Sigmoid colon (tissue), 7 donors: ENCODE measurements around the gene F10. TPM values are rescaled to one million over a fixed set of nuclear protein-coding genes. Genes with fewer than 3 reads are reported as not detected.
A peak's percentile ranks its signal among the peaks of the same experiment; 100 is the strongest.

Experiments used
- DNase-seq: peaks from one replicate; pipeline ENCODE4 v3.0.0-alpha.2; 2019
- H3K27ac ChIP-seq, 4 donors: fragments of 200-600 bp; sonication (generic); one replicate each; pipeline ENCODE4 v1.5.1; 2016 to 2019; ENCODE audit warnings: mild to moderate bottlenecking in 1 of 4
- H3K27me3 ChIP-seq, 3 donors: fragments of 200-600 bp; sonication (generic); one replicate each; pipeline ENCODE4 v1.5.1; 2019; ENCODE audit warnings: mild to moderate bottlenecking in 1 of 3
- H3K36me3 ChIP-seq, 4 donors: fragments of 200-600 bp; sonication (generic); one replicate each; pipeline ENCODE4 v1.5.1; 2016 to 2019
- H3K4me1 ChIP-seq, 4 donors: fragments of 200-600 bp; sonication (generic); one replicate each; pipeline ENCODE4 v1.5.1; 2017 to 2019
- H3K4me3 ChIP-seq, 4 donors: fragments of 200-600 bp; sonication (generic); one replicate each; pipeline ENCODE4 v1.5.1; 2017 to 2019; ENCODE audit warnings: mild to moderate bottlenecking in 2 of 4, moderate library complexity in 1 of 4
- H3K9me3 ChIP-seq, 4 donors: fragments of 200-600 bp in 3 of 4; sonication (generic) in 3 of 4; one replicate each; pipeline versions ENCODE4 v1.5.1 to v1.6.1; 2013 to 2019
- EP300 ChIP-seq, 4 donors: sonication (generic); formaldehyde crosslinking; IDR thresholded peaks; one replicate each; pipeline ENCODE4 v1.6.1; 2017; ENCODE audit warnings: antibody characterized with exemption in 4 of 4
- POLR2A ChIP-seq, 2 donors: fragments of 450-650 bp; IDR thresholded peaks; one replicate each; pipeline ENCODE4 v1.6.1; 2016; ENCODE audit warnings: antibody characterized with exemption in 2 of 2, mild to moderate bottlenecking in 2 of 2, moderate library complexity in 2 of 2
- POLR2AphosphoS5 ChIP-seq, 4 donors: sonication (generic); formaldehyde crosslinking; IDR thresholded peaks; one replicate each; pipeline ENCODE4 v1.6.1; 2017; ENCODE audit warnings: antibody characterized with exemption in 4 of 4
- WGBS, 2 donors: extraction: QIAGEN DNeasy Blood & Tissue Kit; methylation state at CpG; one replicate each; pipeline ENCODE4 v1.1.7; 2013; 5-methylcytosine and 5-hydroxymethylcytosine counted together
- intact Hi-C: fragments of 100-400 bp; cut with DNase I; formaldehyde crosslinking; loops from one replicate; pipeline ENCODE4 v1.15.1; 2023
- polyA plus RNA-seq, 3 donors: library from polyadenylated mRNA; stranded (reverse); fragments of 200-250 nt; gene quantifications; one replicate each; pipeline ENCODE4 v1.2.3, GENCODE V29; 2013
- total RNA-seq, 4 donors: library from RNA; depleted of rRNA; stranded (reverse); fragments of >200 nt; gene quantifications; one replicate each; pipeline ENCODE4 v1.1.0, GENCODE V29; 2016
- TF ChIP-seq, protein P1 (sequence below), 4 experiments: fragments of 450-650 bp in 3 of 4; fragments of 200-600 bp in 1 of 4; IDR thresholded peaks; one replicate each; pipeline ENCODE4 v1.5.1; 2016 to 2019; ENCODE audit warnings: antibody characterized with exemption in 4 of 4, mild to moderate bottlenecking in 3 of 4, moderate library complexity in 2 of 4
- donor health status: healthy with polysubstance abuse.
- donor health status: Bipolar disorder and iron deficiency.
- donor health status: healthy.

Gene F10
- total and polyA plus RNA-seq, 7 donors = 2.4 to 10.0 (median 4.9) TPM; not detected in 1

DNA sequence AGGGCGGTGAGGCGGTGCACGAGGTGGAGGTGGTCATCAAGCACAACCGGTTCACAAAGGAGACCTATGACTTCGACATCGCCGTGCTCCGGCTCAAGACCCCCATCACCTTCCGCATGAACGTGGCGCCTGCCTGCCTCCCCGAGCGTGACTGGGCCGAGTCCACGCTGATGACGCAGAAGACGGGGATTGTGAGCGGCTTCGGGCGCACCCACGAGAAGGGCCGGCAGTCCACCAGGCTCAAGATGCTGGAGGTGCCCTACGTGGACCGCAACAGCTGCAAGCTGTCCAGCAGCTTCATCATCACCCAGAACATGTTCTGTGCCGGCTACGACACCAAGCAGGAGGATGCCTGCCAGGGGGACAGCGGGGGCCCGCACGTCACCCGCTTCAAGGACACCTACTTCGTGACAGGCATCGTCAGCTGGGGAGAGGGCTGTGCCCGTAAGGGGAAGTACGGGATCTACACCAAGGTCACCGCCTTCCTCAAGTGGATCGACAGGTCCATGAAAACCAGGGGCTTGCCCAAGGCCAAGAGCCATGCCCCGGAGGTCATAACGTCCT lies 26.4 kb downstream of the F10 start:
- WGBS, 2 donors = 95 to 96% methylated on average over 38 of the region's 38 CpGs
- intact Hi-C loops = no loop called here
- no peak for DNase-seq

GRCh38 chr13:113149711-113150549 lies 27.3 kb downstream of the F10 start:
- intact Hi-C loops = loop anchor here (5.0 to 10.0 kb wide), 3 partner anchors 113 to 455 kb away; partner anchors contain the start of gene ATP11A
- no peaks in the 10 kb centered on the region for H3K9me3 ChIP-seq
- no peaks in the 10 kb centered on the region for H3K27me3 ChIP-seq
- 88 to 92% methylated on average over 26 of the region's 26 CpGs for WGBS, 2 donors
- TF ChIP-seq POLR2A (IDR thresholded peaks at IDR 0.05) (no peak), EP300 (IDR thresholded peaks at IDR 0.05) (no peak), POLR2AphosphoS5 (IDR thresholded peaks at IDR 0.05) (no peak)
- TF ChIP-seq, protein P1, sequence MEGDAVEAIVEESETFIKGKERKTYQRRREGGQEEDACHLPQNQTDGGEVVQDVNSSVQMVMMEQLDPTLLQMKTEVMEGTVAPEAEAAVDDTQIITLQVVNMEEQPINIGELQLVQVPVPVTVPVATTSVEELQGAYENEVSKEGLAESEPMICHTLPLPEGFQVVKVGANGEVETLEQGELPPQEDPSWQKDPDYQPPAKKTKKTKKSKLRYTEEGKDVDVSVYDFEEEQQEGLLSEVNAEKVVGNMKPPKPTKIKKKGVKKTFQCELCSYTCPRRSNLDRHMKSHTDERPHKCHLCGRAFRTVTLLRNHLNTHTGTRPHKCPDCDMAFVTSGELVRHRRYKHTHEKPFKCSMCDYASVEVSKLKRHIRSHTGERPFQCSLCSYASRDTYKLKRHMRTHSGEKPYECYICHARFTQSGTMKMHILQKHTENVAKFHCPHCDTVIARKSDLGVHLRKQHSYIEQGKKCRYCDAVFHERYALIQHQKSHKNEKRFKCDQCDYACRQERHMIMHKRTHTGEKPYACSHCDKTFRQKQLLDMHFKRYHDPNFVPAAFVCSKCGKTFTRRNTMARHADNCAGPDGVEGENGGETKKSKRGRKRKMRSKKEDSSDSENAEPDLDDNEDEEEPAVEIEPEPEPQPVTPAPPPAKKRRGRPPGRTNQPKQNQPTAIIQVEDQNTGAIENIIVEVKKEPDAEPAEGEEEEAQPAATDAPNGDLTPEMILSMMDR (IDR thresholded peaks at IDR 0.05) = no peak
- DNase-seq = no peak
- H3K36me3 ChIP-seq = no peaks in the 10 kb centered on the region
- no peak overlapping the region for H3K27ac ChIP-seq
- H3K4me3 ChIP-seq = no peak overlapping the region
- H3K4me1 ChIP-seq = peaks cover 0 to 24% (median 16%) of the 10 kb centered on the region in 4 donors

More for the DNA sequence above, 26.4 kb downstream of the F10 start:
- Histone ChIP-seq H3K9me3 (no peaks in the 10 kb centered on the region), H3K27ac (no peak overlapping the region), H3K27me3 (no peaks in the 10 kb centered on the region), H3K4me1 (peaks cover 0 to 19% (median 12%) of the 10 kb centered on the region in 4 donors), H3K4me3 (no peak overlapping the region), H3K36me3 (no peaks in the 10 kb centered on the region)
- TF ChIP-seq EP300 (IDR thresholded peaks at IDR 0.05) = no peak
- TF ChIP-seq, protein P1 (IDR thresholded peaks at IDR 0.05) = no peak
- no peak for TF ChIP-seq POLR2A (IDR thresholded peaks at IDR 0.05)
- no peak for TF ChIP-seq POLR2AphosphoS5 (IDR thresholded peaks at IDR 0.05)

DNA sequence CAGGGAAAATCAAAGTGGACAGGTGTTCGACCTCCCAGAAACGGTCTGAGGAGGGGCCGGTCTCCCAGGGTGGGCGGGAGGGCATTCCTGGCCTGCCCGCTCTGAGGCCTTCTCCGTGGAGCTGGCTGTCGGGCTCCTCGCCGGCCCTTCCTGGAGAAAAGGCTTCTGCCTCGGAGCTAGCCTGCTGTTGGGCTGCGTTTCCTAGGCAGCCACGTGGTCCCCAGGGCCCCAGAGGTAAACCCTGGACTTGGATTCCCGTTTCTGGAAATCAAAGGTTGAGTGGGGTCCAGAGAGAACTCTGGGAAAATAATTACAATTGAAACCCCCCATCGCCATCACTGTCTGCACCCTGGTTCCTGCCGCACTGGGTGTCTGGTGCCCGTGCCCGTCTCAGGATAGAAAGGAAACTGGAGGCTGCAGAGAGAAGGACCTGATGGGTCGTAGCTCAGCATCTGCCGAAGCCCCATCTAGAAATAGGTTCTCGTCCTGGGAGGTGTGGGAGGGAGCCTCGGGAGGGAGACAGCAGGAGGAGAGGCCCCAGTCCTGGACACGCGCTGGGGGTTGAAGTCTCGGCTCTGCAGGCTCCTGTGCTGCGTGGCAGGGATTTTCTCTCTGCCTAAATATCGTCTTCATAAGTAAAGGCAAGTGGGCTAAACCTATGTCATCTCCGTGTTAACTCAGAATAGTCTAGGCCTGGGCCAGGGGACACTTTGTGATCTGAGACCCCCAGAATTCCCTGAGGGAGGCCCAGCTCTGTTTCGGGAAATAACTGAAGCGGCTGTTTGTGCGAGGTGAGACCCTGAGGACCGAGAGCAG lies 28.2 kb downstream of the F10 start:
- Histone ChIP-seq H3K4me1 (peaks cover 0 to 24% (median 16%) of the 10 kb centered on the region in 4 donors), H3K27ac (no peak overlapping the region), H3K9me3 (peaks cover 0 to under 1% (median 0%) of the 10 kb centered on the region in 4 donors), H3K4me3 (no peak overlapping the region), H3K27me3 (no peaks in the 10 kb centered on the region), H3K36me3 (no peaks in the 10 kb centered on the region)
- 93% methylated on average over 31 of the region's 31 CpGs for WGBS, 2 donors
- intact Hi-C loops = loop anchor here (5.0 to 10.0 kb wide), 3 partner anchors 113 to 456 kb away; partner anchors contain the start of gene ATP11A
- TF ChIP-seq POLR2AphosphoS5 (IDR thresholded peaks at IDR 0.05) = no peak
- DNase-seq = no peak

DNA sequence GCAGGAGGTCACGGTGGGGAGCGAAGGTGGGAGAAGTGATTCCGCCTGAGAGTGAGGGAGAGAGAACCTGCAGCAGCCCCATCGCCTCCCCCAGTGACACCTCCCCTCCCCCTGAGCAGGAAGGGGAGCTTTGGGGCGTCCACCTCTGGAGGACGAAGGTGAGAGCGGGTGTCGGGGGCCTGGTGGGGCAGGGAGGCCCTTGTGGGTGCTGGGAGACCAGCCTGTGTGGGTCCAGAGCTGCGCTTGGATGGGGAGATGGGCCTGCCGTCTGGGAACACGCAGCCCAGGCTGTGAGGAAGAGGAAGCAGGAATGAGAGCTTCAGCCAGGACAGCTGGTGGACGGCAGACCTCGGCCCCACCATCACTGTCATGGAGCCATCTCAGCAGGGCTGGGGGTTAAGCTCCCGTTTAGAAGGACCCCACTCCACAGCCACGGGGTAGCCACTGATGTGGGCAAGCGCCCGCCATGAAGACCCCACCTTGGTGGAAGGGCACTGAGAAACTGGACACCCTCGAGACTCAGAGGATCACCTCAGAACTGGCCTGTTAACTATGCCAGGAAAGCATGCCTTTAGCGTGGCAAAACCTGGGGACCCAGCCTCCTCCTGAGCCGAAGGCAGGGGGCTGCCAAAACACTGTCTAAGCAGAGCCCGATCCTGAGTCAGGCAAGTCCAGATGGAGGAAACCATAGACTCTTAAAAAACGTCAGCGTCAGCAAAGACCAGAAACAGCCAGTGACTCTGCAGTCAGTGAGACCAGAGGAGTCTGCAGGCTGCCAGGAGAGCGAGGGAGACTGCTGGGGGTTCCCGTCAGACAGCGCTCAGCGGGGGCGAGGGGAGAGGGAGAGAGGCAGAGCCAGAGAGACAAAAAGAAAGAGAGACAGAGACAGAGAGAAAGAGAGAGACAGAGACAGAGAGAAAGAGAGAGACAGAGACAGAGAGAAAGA lies 29.4 kb downstream of the F10 start:
- no peaks in the 10 kb centered on the region for H3K27me3 ChIP-seq
- H3K9me3 ChIP-seq = peaks cover 0 to 3% (median 0%) of the 10 kb centered on the region in 4 donors
- intact Hi-C loops = loop anchor here (2.0 to 10.0 kb wide), 4 partner anchors 115 to 457 kb away; partner anchors contain the start of genes ATP11A and GRTP1
- TF ChIP-seq POLR2AphosphoS5 (IDR thresholded peaks at IDR 0.05) = peak in 1 of 4 donors; percentile 8
- TF ChIP-seq, protein P1 (IDR thresholded peaks at IDR 0.05) = no peak
- no peaks in the 10 kb centered on the region for H3K36me3 ChIP-seq
- peaks cover 0 to 24% (median 16%) of the 10 kb centered on the region in 4 donors for H3K4me1 ChIP-seq
- peak overlapping the region in 2 of 4 donors; percentile 42 to 52 for H3K4me3 ChIP-seq
- WGBS, 2 donors = 66 to 78% methylated on average over 28 of the region's 28 CpGs
- no peak for DNase-seq
- no peak overlapping the region for H3K27ac ChIP-seq
